A549 (cell line): ENCODE results near the gene DBNDD2.

Experiments used
- CTCF ChIP-seq: fragments of >200 bp; sonication (Bioruptor Twin); formaldehyde crosslinking; IDR thresholded peaks from 3 replicates; pipeline ENCODE4 v1.5.1; 2016
- TF ChIP-seq, protein P1 (sequence below): IDR thresholded peaks from 2 replicates; pipeline ENCODE4 v1.6.1; 2012

GRCh38 chr20:45362804-45363610, 45.1 kb upstream of the DBNDD2 start, which contains the start of gene SYS1:
- peak; percentile 92 for TF ChIP-seq CTCF
- TF ChIP-seq, protein P1, sequence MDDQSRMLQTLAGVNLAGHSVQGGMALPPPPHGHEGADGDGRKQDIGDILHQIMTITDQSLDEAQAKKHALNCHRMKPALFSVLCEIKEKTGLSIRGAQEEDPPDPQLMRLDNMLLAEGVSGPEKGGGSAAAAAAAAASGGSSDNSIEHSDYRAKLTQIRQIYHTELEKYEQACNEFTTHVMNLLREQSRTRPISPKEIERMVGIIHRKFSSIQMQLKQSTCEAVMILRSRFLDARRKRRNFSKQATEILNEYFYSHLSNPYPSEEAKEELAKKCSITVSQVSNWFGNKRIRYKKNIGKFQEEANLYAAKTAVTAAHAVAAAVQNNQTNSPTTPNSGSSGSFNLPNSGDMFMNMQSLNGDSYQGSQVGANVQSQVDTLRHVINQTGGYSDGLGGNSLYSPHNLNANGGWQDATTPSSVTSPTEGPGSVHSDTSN, result peak; percentile 63; the same call in 1 of the 2 replicates
